GM12891 (cell line): Measurements from ENCODE around the gene NFIX.

Experiments
- POLR2A ChIP-seq: IDR thresholded peaks from 2 replicates; pipeline ENCODE4 v1.6.1; 2011; ENCODE audit warnings: low read depth, low read length, control low read depth
- POU2F2 ChIP-seq: IDR thresholded peaks from 2 replicates; pipeline ENCODE4 v1.6.1; 2011; ENCODE audit warnings: low read depth, mild to moderate bottlenecking, control low read depth, low read length, moderate library complexity
- SPI1 ChIP-seq: IDR thresholded peaks from 2 replicates; pipeline ENCODE4 v1.6.1; 2011; ENCODE audit warnings: low read depth, low read length, control low read depth
- TAF1 ChIP-seq: IDR thresholded peaks from 2 replicates; pipeline ENCODE4 v1.6.1; 2011; ENCODE audit warnings: low read depth, low read length, control low read depth

DNA sequence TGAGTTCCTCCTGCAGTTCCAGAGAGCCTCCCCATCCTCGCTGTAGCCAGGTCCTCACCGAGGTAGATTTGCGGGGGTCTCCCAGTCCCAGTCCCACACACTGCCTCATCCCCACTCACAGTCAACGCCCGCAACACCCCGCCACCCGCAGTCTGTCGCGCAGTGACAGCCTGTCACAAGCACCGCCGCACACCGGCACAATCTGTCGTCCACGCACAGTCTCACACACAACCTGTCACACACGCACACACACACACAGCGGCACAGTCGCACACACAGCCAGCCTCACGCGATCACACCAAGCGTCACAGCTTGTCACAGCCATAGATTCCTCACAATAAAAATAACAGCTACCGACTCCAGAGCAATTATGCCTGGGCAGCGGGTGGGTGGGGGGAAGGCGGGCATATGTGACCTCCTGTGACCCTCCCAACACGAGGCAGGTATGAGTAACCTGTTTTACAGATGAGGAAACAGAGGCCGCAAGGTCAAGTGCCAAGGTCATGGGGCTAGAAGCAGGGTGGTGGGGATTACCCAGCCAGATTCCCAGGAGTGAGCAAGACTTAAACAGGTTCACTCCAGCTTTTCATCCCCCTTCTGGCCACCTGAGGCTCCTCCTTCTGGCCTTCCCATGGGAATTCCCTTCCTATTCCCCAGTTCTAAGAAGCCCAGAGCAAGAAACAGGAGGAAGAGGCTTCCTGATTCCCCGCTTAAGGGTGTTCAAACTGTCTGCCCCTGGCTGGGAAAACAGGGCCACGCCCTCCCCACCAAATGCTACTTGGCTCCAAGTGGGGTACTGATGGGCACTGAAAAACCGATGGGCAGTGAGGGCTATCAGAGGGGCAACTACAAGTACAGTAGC lies 13.9 kb downstream of the NFIX start:
- no peak for TF ChIP-seq POLR2A
- TF ChIP-seq TAF1 = no peak
- no peak for TF ChIP-seq POU2F2
- TF ChIP-seq SPI1 = no peak
